K562 (cell line): ENCODE data around the gene SPATA6. TPM values are rescaled to one million over a fixed set of nuclear protein-coding genes. Genes with fewer than 3 reads are reported as not detected.

Source experiments
- ATAC-seq: fragments of 200-7000 bp; cut with Tn5 transposase; 3 replicates; pipeline ENCODE4 v1.9.1; 2020; ENCODE audit warnings: moderate library complexity
- BruUV-seq: library from RNA; stranded (reverse); fragments of 400-500 nt; replicated peaks from 2 replicates; lab custom pipeline; 2021; lab: Mats Ljungman, UMichigan
- CTCF ChIA-PET: fragments of 300-600 bp; formaldehyde crosslinking; extraction: SDS; loops from one replicate; lab custom pipeline; 2021; ENCODE audit warnings: low intra/inter-chr PET ratio; lab: Yijun Ruan, JAX
- POLR2A ChIA-PET: fragments of 300-600, 350-650 bp; sonication (Branson Sonifier 250); formaldehyde crosslinking; extraction: SDS; loops from one replicate; lab custom pipeline; 2021; ENCODE audit warnings: antibody characterized with exemption, inconsistent platforms; lab: Yijun Ruan, JAX
- DNase-seq, 4 experiments: peaks; one replicate each; pipeline versions ENCODE4 v3.0.0 to v3.0.0-alpha.2; 2011 to 2018; ENCODE audit warnings: low spot score in 3 of 4, mixed read lengths in 3 of 4; ENCODE audit errors: extremely low read depth in 1 of 4
- FAIRE-seq: peaks from 2 replicates; lab custom pipeline; 2011; peaks lifted over from hg19 to GRCh38; lab: Jason Lieb, UNC
- H2AFZ ChIP-seq: 2 replicates; pipeline ENCODE4 v1.6.0; 2011; ENCODE audit warnings: low read depth, low read length, control low read depth, inconsistent platforms
- H3K27ac ChIP-seq: fragments of 200-600 bp; 3 replicates; pipeline ENCODE4 v1.8.0; 2011; ENCODE audit warnings: low read depth, mild to moderate bottlenecking, control low read depth, inconsistent platforms, low read length, moderate library complexity, mixed read lengths; ENCODE audit errors: extremely low read depth
- H3K27me3 ChIP-seq, 2 experiments: fragments of 300-600 bp in 1 of 2; 2 replicates in 1 of 2; 3 replicates in 1 of 2; pipeline versions ENCODE4 v1.6.0 to v1.8.0; 2011; ENCODE audit warnings: inconsistent platforms in 2 of 2, low read length in 2 of 2, mild to moderate bottlenecking in 1 of 2, mixed read lengths in 1 of 2, moderate library complexity in 1 of 2; ENCODE audit not compliant: control insufficient read depth in 2 of 2, insufficient read depth in 2 of 2
- H3K36me3 ChIP-seq: fragments of 300-600 bp; 3 replicates; pipeline ENCODE4 v1.8.0; 2011; ENCODE audit warnings: mild to moderate bottlenecking, low read length, inconsistent platforms; ENCODE audit not compliant: control insufficient read depth, insufficient read depth
- H3K4me1 ChIP-seq, 2 experiments: fragments of 200-600 bp in 1 of 2; replicated peaks in 1 of 2; 2 replicates in 1 of 2; 3 replicates in 1 of 2; pipeline versions ENCODE4 v1.5.1 to v1.8.0; 2011; ENCODE audit warnings: inconsistent platforms in 2 of 2, low read length in 2 of 2, mild to moderate bottlenecking in 1 of 2, mixed read lengths in 1 of 2, moderate library complexity in 1 of 2; ENCODE audit not compliant: control insufficient read depth in 2 of 2, insufficient read depth in 2 of 2
- H3K4me2 ChIP-seq: 2 replicates; pipeline ENCODE4 v1.6.1; 2011; ENCODE audit warnings: low read length, control low read depth, inconsistent platforms, mixed read lengths; ENCODE audit not compliant: insufficient read depth
- H3K4me3 ChIP-seq: fragments of 200-600 bp; sonication (generic), shearing (Covaris generic); 2 replicates; pipeline ENCODE4 v1.5.1; 2016; ENCODE audit warnings: control low read depth, inconsistent platforms
- H3K79me2 ChIP-seq: fragments of 200-600 bp; 3 replicates; pipeline ENCODE4 v1.8.0; 2011; ENCODE audit warnings: low read length, inconsistent platforms; ENCODE audit not compliant: control insufficient read depth, insufficient read depth
- H3K9ac ChIP-seq, 2 experiments: 2 replicates each; pipeline versions ENCODE4 v1.6.0 to v1.6.1; 2011; ENCODE audit warnings: low read depth in 2 of 2, low read length in 2 of 2, control low read depth in 1 of 2, inconsistent platforms in 1 of 2, mild to moderate bottlenecking in 1 of 2, mixed read lengths in 1 of 2; ENCODE audit not compliant: insufficient read depth in 1 of 2
- H3K9me1 ChIP-seq: one replicate; pipeline ENCODE4 v1.6.0; 2011; ENCODE audit warnings: inconsistent platforms, mild to moderate bottlenecking, low read length, moderate library complexity; ENCODE audit not compliant: control insufficient read depth, insufficient read depth
- H3K9me3 ChIP-seq: replicated peaks from 2 replicates; pipeline ENCODE4 v1.5.1; 2011; ENCODE audit warnings: low read depth, low read length, inconsistent platforms; ENCODE audit not compliant: control insufficient read depth, insufficient read depth
- H4K20me1 ChIP-seq: replicated peaks from 2 replicates; pipeline ENCODE4 v1.6.1; 2011; ENCODE audit warnings: low read length, inconsistent platforms, mixed read lengths; ENCODE audit not compliant: control insufficient read depth, insufficient read depth
- CBX3 ChIP-seq, 2 experiments: IDR thresholded peaks; 1 replicate in 1 of 2; 2 replicates in 1 of 2; pipeline ENCODE4 v1.6.1; 2012; ENCODE audit warnings: inconsistent platforms in 2 of 2, low read length in 2 of 2, borderline replicate concordance in 1 of 2, control low read depth in 1 of 2
- CTCFL ChIP-seq: IDR thresholded peaks from 2 replicates; pipeline ENCODE4 v1.6.1; 2011; ENCODE audit warnings: borderline replicate concordance, low read depth, mild to moderate bottlenecking, moderate library complexity, low read length; ENCODE audit not compliant: insufficient read depth, poor library complexity, severe bottlenecking
- DACH1 ChIP-seq: fragments of 450-650 bp; IDR thresholded peaks from 2 replicates; pipeline ENCODE4 v1.6.1; 2018; ENCODE audit not compliant: partially characterized antibody
- E2F3 ChIP-seq: fragments of 250-450 bp; sonication (Bioruptor Pico); IDR thresholded peaks from 2 replicates; pipeline ENCODE4 v1.4.0; 2020; ENCODE audit warnings: mild to moderate bottlenecking
- FOXK1 ChIP-seq: sonication (generic); formaldehyde crosslinking; IDR thresholded peaks from 2 replicates; pipeline ENCODE4 v1.8.0; 2022; ENCODE audit warnings: missing genetic modification reagents, mild to moderate bottlenecking, borderline replicate concordance
- FUS ChIP-seq: fragments of 200-400 bp; formaldehyde crosslinking; optimal IDR thresholded peaks from 2 replicates; pipeline ENCODE3; 2017; ENCODE audit warnings: low read depth, low read length
- NCOA6 ChIP-seq: fragments of 450-650 bp; IDR thresholded peaks from 2 replicates; pipeline ENCODE4 v1.6.1; 2017; ENCODE audit warnings: mild to moderate bottlenecking
- PATZ1 ChIP-seq: fragments of 250-450 bp; sonication (Bioruptor Pico); IDR thresholded peaks from 2 replicates; pipeline ENCODE4 v1.5.0; 2020; ENCODE audit warnings: mild to moderate bottlenecking, borderline replicate concordance
- PTRF ChIP-seq: fragments of 450-650 bp; IDR thresholded peaks from 2 replicates; pipeline ENCODE4 v1.6.1; 2016; ENCODE audit warnings: mild to moderate bottlenecking, missing genetic modification characterization, missing compliant biosample characterization
- TGIF2 ChIP-seq: sonication (generic); formaldehyde crosslinking; IDR thresholded peaks from 2 replicates; pipeline ENCODE4 v1.8.1; 2022; ENCODE audit warnings: mild to moderate bottlenecking, missing genetic modification reagents, moderate library complexity
- ZNF263 ChIP-seq: sonication (generic); formaldehyde crosslinking; IDR thresholded peaks from 2 replicates; pipeline ENCODE4 v1.8.0; 2022; ENCODE audit warnings: mild to moderate bottlenecking, missing genetic modification reagents, borderline replicate concordance
- ZNF507 ChIP-seq: conservative IDR thresholded peaks from 2 replicates; pipeline ENCODE4 v1.6.1; 2017; ENCODE audit warnings: missing genetic modification characterization, missing compliant biosample characterization
- ZNF586 ChIP-seq: fragments of 450-650 bp; formaldehyde crosslinking; conservative IDR thresholded peaks from 2 replicates; pipeline ENCODE4 v1.4.0; 2020; ENCODE audit warnings: mild to moderate bottlenecking, moderate library complexity
- WGBS: fragments of 100-300 bp; shearing (Covaris generic); methylation state at CpG from one replicate; pipeline ENCODE4 v1.1.6; 2016; ENCODE audit warnings: low coverage, mixed read lengths; ENCODE audit not compliant: insufficient coverage; ENCODE audit errors: missing lambda C conversion rate; 5-methylcytosine and 5-hydroxymethylcytosine counted together
- in situ Hi-C: fragments of 300-500 bp; cut with MboI; formaldehyde crosslinking; loops from 4 replicates; pipeline ENCODE4 v1.15.0; 2018; ENCODE audit warnings: inconsistent platforms, mixed read lengths
- intact Hi-C: fragments of 100-400 bp; cut with micrococcal nuclease; formaldehyde crosslinking; loops from 2 replicates; pipeline ENCODE4 v1.14.2; 2022
- polyA plus RNA-seq, 8 experiments: library from polyadenylated mRNA; depleted of rRNA in 4 of 8; stranded (reverse) in 5 of 8; unstranded in 3 of 8; fragments of >200 nt; fragmentation: Nextera tagmentation in 2 of 8; fragmentation: Illumina TruSeq in 1 of 8; extraction: Ambion mirVana in 2 of 8; extraction: Trizol in 1 of 8; gene quantifications; 2 replicates each; pipeline versions ENCODE4 v1.2.1 to v1.2.3, GENCODE V29; 2011 to 2014; ENCODE audit warnings: inconsistent platforms in 1 of 8, missing spikeins in 1 of 8
- total RNA-seq, 7 experiments: library from RNA; depleted of rRNA in 6 of 7; stranded (reverse); fragments of >200 nt in 6 of 7; fragmentation: Illumina TruSeq in 2 of 7; extraction: Trizol in 2 of 7; gene quantifications; 2 replicates each; pipeline versions ENCODE4 v1.2.1 to v1.2.3, GENCODE V29; 2011 to 2021; ENCODE audit warnings: low replicate concordance in 1 of 7

SPATA6 gene
- total and polyA plus RNA-seq, 9 of the 15 experiments (the other 6 are each of a cell fraction or from before 2014, with no cell fraction given): 0.01 to 0.91 (median 0.18) TPM

GRCh38 chr1:48344373-48344772 lies 127.6 kb downstream of the SPATA6 start:
- no peak overlapping the region for H3K4me3 ChIP-seq
- no peaks in the 10 kb centered on the region for H3K9me1 ChIP-seq
- H3K79me2 ChIP-seq: no peaks in the 10 kb centered on the region
- H3K9me3 ChIP-seq: no peaks in the 10 kb centered on the region
- no peak for TF ChIP-seq FOXK1 (CRISPR knock-in tag)
- DNase-seq (no peak), FAIRE-seq (no peak), ATAC-seq (no peak)
- no TSS peak for BruUV-seq
- ChIA-PET POLR2A (no interaction called here), CTCF (no interaction called here)
- H3K27ac ChIP-seq: no peak overlapping the region
- H2AFZ ChIP-seq: no peak overlapping the region
- H3K4me1 ChIP-seq: no peaks in the 10 kb centered on the region
- H3K36me3 ChIP-seq: no peaks in the 10 kb centered on the region
- in situ Hi-C loops (no loop called here), intact Hi-C loops (no loop called here)
- no peaks in the 10 kb centered on the region for H3K27me3 ChIP-seq
- H3K9ac ChIP-seq: no peak overlapping the region
- H4K20me1 ChIP-seq: no peaks in the 10 kb centered on the region
- 0% methylated on average over 4 of the region's 4 CpGs for WGBS
- no peak overlapping the region for H3K4me2 ChIP-seq

- no peaks in the 10 kb centered on the region for H3K79me2 ChIP-seq
- H3K4me3 ChIP-seq: no peak overlapping the region
- H3K9me1 ChIP-seq: no peaks in the 10 kb centered on the region
- in situ Hi-C loops (no loop called here), intact Hi-C loops (no loop called here)
- ChIA-PET CTCF (no interaction called here), POLR2A (no interaction called here)
- no peak overlapping the region for H3K27ac ChIP-seq
- ATAC-seq (no peak), FAIRE-seq (no peak), DNase-seq (no peak)
- H3K4me2 ChIP-seq: no peak overlapping the region
- no peaks in the 10 kb centered on the region for H3K4me1 ChIP-seq
- no TSS peak for BruUV-seq
- H3K27me3 ChIP-seq: no peaks in the 10 kb centered on the region
- 1% methylated on average over 3 of the region's 3 CpGs for WGBS
- TF ChIP-seq ZNF507 (tag) (no peak), CBX3 (IDR thresholded peaks at IDR 0.05; ENCODE audit: borderline replicate concordance in 1 of 2, low read length in 2 of 2) (no peak), ZNF586 (CRISPR knock-in tag) (no peak), DACH1 (no peak), E2F3 (CRISPR knock-in tag) (no peak), ZNF263 (CRISPR knock-in tag) (no peak), CTCFL (no peak), FUS (no peak), PTRF (tag) (no peak), NCOA6 (no peak), TGIF2 (CRISPR knock-in tag) (no peak), PATZ1 (no peak)
- H3K9me3 ChIP-seq: 0 out of 2 replicates have a peak, but pooled peaks cover 3% of the 10 kb centered on the region
- no peak overlapping the region for H3K9ac ChIP-seq
- no peaks in the 10 kb centered on the region for H3K36me3 ChIP-seq
- H2AFZ ChIP-seq: no peak overlapping the region
- H4K20me1 ChIP-seq: no peaks in the 10 kb centered on the region
Observed at GRCh38 chr1:48341221-48341620, 130.8 kb downstream of the SPATA6 start.
